HG02884 (cell line): ENCODE measurements around the gene NRROS.
"Not testable (repeated sequence)": the region's sequence is repeated elsewhere in the genome, so short reads cannot be mapped to it uniquely, and the experiment has no call there.

ENCODE experiments used
- ATAC-seq: cut with Tn5 transposase; IDR thresholded peaks from one replicate; pipeline ENCODE4 v1.9.1; 2021; ENCODE audit warnings: mild to moderate bottlenecking, moderate library complexity; ENCODE audit not compliant: unreplicated experiment

Gene NRROS

DNA sequence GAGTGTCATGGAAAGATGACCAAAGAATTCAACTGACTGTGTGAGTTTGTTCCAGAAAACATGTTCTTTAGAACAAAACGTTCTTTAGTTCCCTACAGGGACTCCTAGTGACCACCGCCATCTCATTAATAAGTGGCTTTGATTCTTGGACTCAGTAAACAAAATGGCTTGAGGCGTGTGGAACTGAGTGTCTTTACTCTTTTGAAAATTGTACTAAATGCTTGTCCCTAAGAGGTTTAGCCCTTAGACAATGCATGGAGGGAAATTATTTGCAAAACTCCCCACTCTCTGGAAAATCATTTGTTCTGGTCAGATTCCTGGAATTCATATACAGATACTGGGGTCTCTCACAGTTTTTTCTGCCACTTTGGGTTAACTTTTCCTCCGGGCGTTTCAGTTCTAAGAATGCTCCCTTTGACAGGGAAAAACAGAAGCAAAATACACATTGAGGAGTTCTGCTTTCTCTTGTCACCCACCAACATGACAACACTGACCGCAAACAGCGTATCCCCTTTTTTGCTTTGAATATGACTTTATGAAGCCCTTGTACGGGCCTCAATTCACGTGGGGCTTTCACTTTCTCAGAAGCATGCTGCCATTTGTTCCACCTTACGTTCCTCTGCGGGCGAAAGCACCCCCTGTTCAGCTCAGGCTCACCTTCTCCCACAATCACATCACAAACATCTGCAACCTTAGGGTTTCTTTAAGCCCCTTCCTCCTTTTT is 15.3 kb upstream of the NRROS start:
- ATAC-seq, result peak; percentile 57

DNA sequence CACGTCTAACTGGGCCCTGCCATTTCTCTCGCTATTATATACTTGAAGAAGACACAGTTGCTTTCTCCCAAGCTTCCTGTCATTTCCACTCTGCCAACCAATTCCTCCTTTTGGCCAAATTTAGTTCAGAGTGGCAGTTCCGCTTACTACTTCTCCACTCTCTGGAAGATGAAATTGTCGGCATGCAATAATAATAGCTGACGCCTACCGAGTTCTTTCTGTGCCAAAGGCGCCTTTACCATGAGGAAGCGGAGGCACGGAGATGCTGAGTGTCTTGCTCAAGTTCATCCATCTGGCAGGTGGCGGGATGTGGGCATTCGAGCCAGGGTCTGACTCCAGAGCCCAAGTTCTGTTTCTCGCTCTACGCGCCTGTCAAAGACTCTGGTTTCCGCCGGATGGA is 14.6 kb upstream of the NRROS start:
- ATAC-seq, result no peak

GRCh38 chr3:196625331-196625730 is 14.2 kb upstream of the NRROS start:
- no peak for ATAC-seq

- ATAC-seq, result no peak
Observed at GRCh38 chr3:196627918-196628231, 11.6 kb upstream of the NRROS start.

- no peak for ATAC-seq
Observed at GRCh38 chr3:196629228-196629627, 10.3 kb upstream of the NRROS start.

DNA sequence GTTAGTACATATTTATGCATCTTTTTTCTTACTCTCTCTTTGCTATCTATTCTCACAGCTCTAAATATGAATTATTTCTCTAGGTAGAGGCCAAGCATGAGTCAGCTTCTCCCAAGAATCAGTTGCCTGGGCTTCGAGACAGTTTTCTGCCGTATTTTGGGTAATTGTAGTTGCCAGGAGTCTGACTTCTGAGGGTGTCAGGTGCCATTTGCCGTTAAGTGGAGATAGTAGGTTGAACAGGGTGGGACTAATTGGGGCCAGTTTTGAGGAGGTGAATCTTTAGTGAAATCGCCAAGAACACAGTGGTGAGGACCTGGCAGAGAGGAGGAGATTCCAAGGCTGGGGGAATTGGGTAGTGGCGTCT is 7.8 kb upstream of the NRROS start:
- no peak for ATAC-seq

DNA sequence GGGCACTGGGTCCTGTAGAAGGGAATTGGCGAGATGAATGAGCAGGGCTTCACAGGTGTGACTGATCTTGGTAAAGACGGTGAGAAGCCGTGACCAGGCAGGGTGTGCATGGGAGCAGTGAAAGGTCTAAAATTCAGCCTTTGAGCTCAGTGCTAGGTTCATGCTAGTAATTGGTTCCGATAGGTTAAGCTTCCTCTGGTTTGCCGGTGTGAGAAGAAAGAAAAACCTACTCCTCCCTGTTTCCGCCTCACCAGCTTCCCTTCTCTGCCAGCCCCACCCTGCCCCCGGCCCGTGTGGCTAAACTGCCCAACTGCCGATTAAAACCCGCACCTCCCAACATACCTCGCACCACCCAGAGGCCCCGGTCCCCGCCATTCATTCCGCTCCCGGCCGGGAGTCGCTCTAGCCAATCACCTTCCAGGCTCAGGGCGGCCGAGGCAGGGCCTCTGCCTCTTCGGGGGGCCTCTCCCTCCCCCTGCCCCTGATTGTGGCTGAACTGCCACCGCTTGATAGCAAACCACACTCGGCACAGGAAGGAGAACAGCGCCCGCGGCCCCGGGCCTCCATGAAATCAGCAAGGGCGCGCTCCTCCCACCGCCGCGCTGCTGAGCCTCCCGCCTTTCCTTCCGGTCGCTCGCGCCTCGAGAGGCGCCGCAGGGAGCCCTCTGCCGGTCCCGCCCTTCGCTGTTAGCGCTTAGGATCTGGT is 7.3 kb upstream of the NRROS start:
- peak; percentile 69 for ATAC-seq

- ATAC-seq, result no peak
Observed at GRCh38 chr3:196633555-196634151, 5.8 kb upstream of the NRROS start.

GRCh38 chr3:196634224-196634623 is 5.3 kb upstream of the NRROS start:
- ATAC-seq, result no peak

DNA sequence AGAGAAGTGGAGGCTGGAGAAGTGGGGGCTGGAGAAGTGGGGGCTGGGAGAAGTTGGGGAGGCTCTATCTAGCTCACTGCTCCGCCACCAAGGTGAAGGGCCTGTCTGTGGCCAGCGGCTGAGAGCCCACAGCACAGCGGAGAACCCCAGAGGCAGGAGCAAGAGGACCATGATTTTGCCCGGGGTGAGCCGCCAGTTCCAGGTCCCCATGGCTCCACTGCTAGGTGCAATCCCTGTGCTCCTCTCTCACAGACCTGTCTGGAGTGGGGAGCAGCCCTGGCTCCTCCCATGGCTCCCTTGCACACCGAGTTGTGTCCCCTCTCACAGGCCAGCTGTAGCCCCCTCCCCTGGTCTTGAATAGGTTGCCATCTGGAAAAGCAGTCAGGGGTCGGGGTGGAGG is 4.7 kb upstream of the NRROS start:
- no peak for ATAC-seq

- no peak for ATAC-seq
Observed at GRCh38 chr3:196636369-196637349, 2.8 kb upstream of the NRROS start.

GRCh38 chr3:196637941-196638340 is 1.6 kb upstream of the NRROS start:
- ATAC-seq, result not testable (repeated sequence)

GRCh38 chr3:196638861-196639482 is 522 bp upstream of the NRROS start:
- ATAC-seq, result no peak

DNA sequence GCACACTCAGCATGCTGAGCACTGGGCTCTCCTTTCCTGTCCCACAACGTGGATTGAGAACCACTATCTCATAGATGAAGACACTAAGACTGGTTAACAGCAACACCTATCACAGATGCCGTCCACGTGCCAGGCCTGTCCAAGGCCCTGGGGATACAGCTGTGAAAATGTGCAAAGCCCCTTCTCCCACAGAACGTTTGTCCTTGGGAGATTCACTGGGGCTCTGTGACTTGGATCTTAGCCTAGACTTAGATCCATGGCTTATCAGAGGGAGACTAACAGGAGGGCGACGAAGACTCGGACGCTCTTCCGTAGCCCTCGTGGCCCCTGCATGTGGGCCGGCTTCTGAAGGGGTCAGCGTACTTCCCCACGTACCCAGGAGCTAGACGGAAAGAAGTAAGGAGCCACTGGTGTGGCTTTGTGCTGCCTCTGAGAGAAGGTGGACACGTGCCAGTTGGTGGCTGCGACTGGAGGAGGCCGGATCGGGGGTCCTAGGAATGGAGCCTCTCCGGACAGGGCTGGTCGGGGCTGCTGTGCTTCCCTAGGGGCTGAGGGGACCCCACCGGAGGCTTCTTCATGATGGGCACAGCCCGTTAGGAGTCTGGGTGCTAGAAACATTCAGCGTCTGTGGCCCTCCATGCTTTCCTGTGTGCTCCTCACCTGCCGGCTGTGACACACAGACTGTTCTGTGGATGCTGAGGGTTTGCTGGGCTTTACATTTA is 964 bp downstream of the NRROS start:
- ATAC-seq, result no peak

GRCh38 chr3:196641333-196642054 is 2.0 kb downstream of the NRROS start:
- no peak for ATAC-seq

DNA sequence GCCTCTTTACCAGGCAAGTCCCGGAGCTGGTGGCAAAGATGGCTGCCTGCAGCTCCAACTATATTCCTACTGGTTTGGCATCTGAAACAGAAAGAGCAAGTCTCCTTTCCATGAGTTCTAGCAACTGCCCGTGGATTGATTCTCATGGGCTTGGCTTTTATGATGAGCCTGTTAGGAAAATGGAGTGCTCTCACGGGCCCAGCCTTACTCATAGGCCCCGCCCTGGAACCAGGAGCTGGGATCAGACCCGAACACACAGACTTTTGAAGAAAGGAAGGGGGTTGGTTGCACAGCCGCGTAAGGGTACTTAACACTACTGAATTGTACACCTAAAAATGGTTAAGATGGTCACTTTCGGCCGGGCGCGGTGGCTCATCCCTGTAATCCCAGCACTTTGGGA is 2.9 kb downstream of the NRROS start:
- ATAC-seq, result no peak

DNA sequence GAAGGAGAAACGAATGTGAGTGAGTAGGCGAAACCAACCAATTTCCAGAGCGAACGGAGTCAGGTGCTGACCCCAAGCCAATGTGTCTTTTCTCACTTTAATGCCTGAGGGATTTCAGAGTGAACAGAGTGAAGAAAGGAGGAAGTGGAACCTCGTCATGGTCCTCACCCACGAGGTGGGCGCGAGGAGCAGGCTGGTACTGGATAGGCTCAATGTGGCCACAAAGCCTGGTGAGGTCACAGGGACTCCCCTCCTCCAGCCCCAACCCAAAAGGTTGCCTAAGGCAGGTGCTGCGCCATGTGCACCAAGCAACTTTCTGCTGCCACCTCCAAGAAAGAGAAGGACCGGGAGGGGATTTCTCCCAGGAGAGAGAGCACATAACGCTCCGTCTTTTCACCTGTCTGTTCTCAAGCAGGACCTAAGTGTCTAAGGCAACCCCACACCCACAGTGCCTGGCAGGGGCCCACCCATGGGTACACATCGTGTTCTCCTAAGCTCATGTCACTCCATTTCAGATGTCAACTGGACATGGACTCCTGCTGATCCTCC is 3.8 kb downstream of the NRROS start:
- ATAC-seq, result peak; percentile 74

- ATAC-seq, result no peak
Observed at GRCh38 chr3:196643761-196644160, 4.3 kb downstream of the NRROS start.

DNA sequence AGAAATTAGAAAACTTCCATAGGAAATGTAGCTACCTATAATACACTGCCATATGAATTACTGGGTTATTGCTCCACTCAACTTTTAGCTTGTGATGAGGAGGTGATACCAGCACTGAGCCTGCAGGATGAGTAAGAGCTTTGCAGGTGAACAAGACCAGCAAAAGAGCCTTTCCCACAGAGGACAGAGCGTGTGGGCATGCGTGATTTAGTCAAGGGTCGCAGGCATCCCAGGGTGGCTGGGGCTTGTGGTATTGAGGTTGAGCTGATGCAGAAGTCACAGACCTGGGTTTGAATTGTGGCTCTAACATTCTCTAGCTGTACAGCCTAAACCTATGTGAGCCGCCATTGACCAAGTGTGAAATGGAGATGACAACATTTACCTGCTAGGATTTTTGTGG is 5.6 kb downstream of the NRROS start:
- ATAC-seq, result no peak
